Gastroesophageal sphincter (tissue), 4 donors: ENCODE data around the gene OR10A5. TPM values are rescaled to one million over a fixed set of nuclear protein-coding genes. Genes with fewer than 3 reads are reported as not detected.

ENCODE experiments used
- ATAC-seq: fragments of 150-250 bp; one replicate; pipeline ENCODE4 v1.9.1; 2016; ENCODE audit warnings: mild to moderate bottlenecking, moderate library complexity
- H3K27ac ChIP-seq, 4 donors: fragments of 200-600 bp; sonication (generic) in 3 of 4; 1 replicate in 3 of 4; 2 replicates in 1 of 4; pipeline ENCODE4 v1.5.1; 2016 to 2019
- H3K27me3 ChIP-seq: fragments of 200-600 bp; sonication (generic); one replicate; pipeline ENCODE4 v1.5.1; 2019
- H3K36me3 ChIP-seq, 2 donors: fragments of 200-600 bp; sonication (generic); one replicate each; pipeline ENCODE4 v1.5.1; 2019; ENCODE audit warnings: control low read depth in 1 of 2
- H3K4me1 ChIP-seq, 3 donors: fragments of 200-600 bp; sonication (generic); 1 replicate in 2 of 3; 2 replicates in 1 of 3; pipeline ENCODE4 v1.5.1; 2016 to 2019; ENCODE audit warnings: control low read depth in 2 of 3
- H3K4me3 ChIP-seq, 2 donors: fragments of 200-600 bp; sonication (generic); one replicate each; pipeline ENCODE4 v1.5.1; 2019; ENCODE audit warnings: mild to moderate bottlenecking in 1 of 2, moderate library complexity in 1 of 2
- H3K9me3 ChIP-seq, 3 donors: fragments of 200-600 bp; sonication (generic); one replicate each; pipeline ENCODE4 v1.5.1; 2017 to 2019; ENCODE audit warnings: control low read depth in 2 of 3
- CTCF ChIP-seq, 4 experiments: fragments of 200-600 bp in 2 of 4; fragments of 450-650 bp in 2 of 4; sonication (generic) in 1 of 4; IDR thresholded peaks; one replicate each; pipeline ENCODE4 v1.5.1; 2017 to 2019; ENCODE audit warnings: antibody characterized with exemption in 4 of 4, mild to moderate bottlenecking in 2 of 4, moderate library complexity in 2 of 4
- EP300 ChIP-seq: sonication (generic); formaldehyde crosslinking; IDR thresholded peaks from one replicate; pipeline ENCODE4 v1.6.1; 2017; ENCODE audit warnings: antibody characterized with exemption, mild to moderate bottlenecking
- POLR2A ChIP-seq, 2 donors: fragments of 450-650 bp; IDR thresholded peaks; one replicate each; pipeline ENCODE4 v1.6.1; 2017; ENCODE audit warnings: antibody characterized with exemption in 2 of 2, mild to moderate bottlenecking in 2 of 2, moderate library complexity in 1 of 2
- POLR2AphosphoS5 ChIP-seq: sonication (generic); formaldehyde crosslinking; IDR thresholded peaks from one replicate; pipeline ENCODE4 v1.6.1; 2017; ENCODE audit warnings: antibody characterized with exemption
- WGBS, 2 donors: methylation state at CpG; one replicate each; pipeline ENCODE4 v1.1.5; 2018; ENCODE audit warnings: low coverage in 1 of 2; 5-methylcytosine and 5-hydroxymethylcytosine counted together
- total RNA-seq, 4 donors: library from RNA; depleted of rRNA; stranded (reverse); fragments of >200 nt; gene quantifications; one replicate each; pipeline ENCODE4 v1.1.0, GENCODE V29; 2016

The OR10A5 gene
- total RNA-seq, 4 donors from 2014 or later = not detected

GRCh38 chr11:6833356-6833755, 12.1 kb upstream of the OR10A5 start:
- Histone ChIP-seq H3K9me3 (no peaks in the 10 kb centered on the region), H3K36me3 (no peaks in the 10 kb centered on the region), H3K4me1 (no peaks in the 10 kb centered on the region), H3K27ac (no peak overlapping the region), H3K27me3 (peaks cover 3% of the 10 kb centered on the region), H3K4me3 (no peak overlapping the region)
- ATAC-seq = no peak
- WGBS, 2 donors = 67% methylated on average over 4 to 6 of the region's 6 CpGs
- TF ChIP-seq CTCF (IDR thresholded peaks at IDR 0.05) = no peak
- no peak for TF ChIP-seq POLR2AphosphoS5
- TF ChIP-seq EP300 = no peak
- no peak for TF ChIP-seq POLR2A (IDR thresholded peaks at IDR 0.05)

- Histone ChIP-seq H3K4me1 (no peaks in the 10 kb centered on the region), H3K27me3 (peaks cover 3% of the 10 kb centered on the region), H3K27ac (no peak overlapping the region), H3K4me3 (no peak overlapping the region), H3K9me3 (no peaks in the 10 kb centered on the region), H3K36me3 (no peaks in the 10 kb centered on the region)
- TF ChIP-seq POLR2AphosphoS5 (no peak), CTCF (IDR thresholded peaks at IDR 0.05) (no peak), EP300 (no peak), POLR2A (IDR thresholded peaks at IDR 0.05) (no peak)
- ATAC-seq = no peak
- 60 to 82% methylated on average over 1 of the region's 1 CpG for WGBS, 2 donors
These were observed 11.5 kb upstream of the OR10A5 start for GRCh38 chr11:6834021-6834420.

GRCh38 chr11:6841694-6842093, 3.8 kb upstream of the OR10A5 start:
- ATAC-seq = no peak
- Histone ChIP-seq H3K4me1 (no peaks in the 10 kb centered on the region), H3K27ac (no peak overlapping the region), H3K36me3 (no peaks in the 10 kb centered on the region), H3K4me3 (no peak overlapping the region), H3K9me3 (peaks cover 0 to 9% (median 0%) of the 10 kb centered on the region in 3 donors), H3K27me3 (no peaks in the 10 kb centered on the region)
- TF ChIP-seq CTCF (IDR thresholded peaks at IDR 0.05) (no peak), POLR2AphosphoS5 (no peak), EP300 (no peak), POLR2A (IDR thresholded peaks at IDR 0.05) (no peak)

- Histone ChIP-seq H3K4me3 (no peak overlapping the region), H3K27ac (no peak overlapping the region), H3K36me3 (no peaks in the 10 kb centered on the region), H3K9me3 (peaks cover 0 to 9% (median 0%) of the 10 kb centered on the region in 3 donors), H3K4me1 (no peaks in the 10 kb centered on the region), H3K27me3 (no peaks in the 10 kb centered on the region)
- WGBS, 2 donors = 17 to 49% methylated on average over 1 to 2 of the region's 2 CpGs
- ATAC-seq = no peak
- TF ChIP-seq POLR2A (IDR thresholded peaks at IDR 0.05) = no peak
- TF ChIP-seq POLR2AphosphoS5 = no peak
- TF ChIP-seq CTCF (IDR thresholded peaks at IDR 0.05) = no peak
- no peak for TF ChIP-seq EP300
These were observed 1.8 kb upstream of the OR10A5 start for GRCh38 chr11:6843670-6844069.

- Histone ChIP-seq H3K27me3 (no peaks in the 10 kb centered on the region), H3K4me3 (no peak overlapping the region), H3K36me3 (no peaks in the 10 kb centered on the region), H3K4me1 (no peaks in the 10 kb centered on the region), H3K9me3 (peaks cover 0 to 9% (median 0%) of the 10 kb centered on the region in 3 donors), H3K27ac (no peak overlapping the region)
- ATAC-seq = no peak
- TF ChIP-seq EP300 = no peak
- TF ChIP-seq CTCF (IDR thresholded peaks at IDR 0.05) = no peak
- TF ChIP-seq POLR2AphosphoS5 = no peak
- no peak for TF ChIP-seq POLR2A (IDR thresholded peaks at IDR 0.05)
- 74 to 79% methylated on average over 4 to 5 of the region's 5 CpGs for WGBS, 2 donors
These were observed 1.1 kb upstream of the OR10A5 start for GRCh38 chr11:6844356-6844755.
